ENCODE measurements around the gene C10orf143.

C10orf143 gene

DNA sequence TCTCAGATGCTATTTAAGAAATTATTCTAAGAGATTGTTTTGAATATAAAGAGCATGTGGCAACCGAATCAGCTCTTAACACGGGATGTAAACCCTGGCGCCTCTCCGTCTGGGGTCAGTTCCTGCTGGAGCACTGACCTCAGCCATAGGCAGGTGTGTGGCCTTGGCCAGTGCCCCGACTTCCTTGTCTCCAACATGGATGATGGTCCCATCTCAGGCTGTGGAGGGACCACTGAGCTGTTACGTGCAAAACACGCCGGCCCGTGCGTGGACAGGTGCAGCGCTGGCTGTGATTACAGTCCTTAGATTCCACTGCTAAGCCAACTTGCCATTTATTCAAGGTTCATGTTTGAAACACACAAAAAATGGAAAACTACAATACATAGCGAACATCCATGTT, 59.9 kb downstream of the C10orf143 start:
- no peak for DNase-seq

DNA sequence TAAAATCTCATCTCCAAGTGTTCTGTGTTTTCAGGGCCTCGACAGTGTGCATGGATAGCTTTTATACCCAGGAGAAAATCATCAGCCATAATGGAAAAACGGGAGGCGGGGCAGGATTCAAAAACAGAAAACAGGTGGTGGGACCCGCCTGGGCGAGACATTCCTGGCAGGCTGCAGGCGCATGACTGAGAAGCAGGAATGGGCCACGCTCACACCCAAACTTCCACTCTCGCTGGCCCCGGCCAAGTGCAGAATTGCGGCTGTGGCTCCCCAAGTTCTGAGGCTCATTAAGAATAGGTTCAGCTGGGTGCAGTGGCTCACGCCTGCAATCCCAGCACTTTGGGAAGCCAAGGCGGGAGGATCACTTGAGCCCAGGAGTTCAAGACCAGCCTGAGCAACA, 60.6 kb downstream of the C10orf143 start:
- DNase-seq: no peak

GRCh38 chr10:130049244-130049643, 61.4 kb downstream of the C10orf143 start:
- no peak for DNase-seq

- DNase-seq: no peak
Observed at GRCh38 chr10:130048081-130048480, 62.5 kb downstream of the C10orf143 start.

DNA sequence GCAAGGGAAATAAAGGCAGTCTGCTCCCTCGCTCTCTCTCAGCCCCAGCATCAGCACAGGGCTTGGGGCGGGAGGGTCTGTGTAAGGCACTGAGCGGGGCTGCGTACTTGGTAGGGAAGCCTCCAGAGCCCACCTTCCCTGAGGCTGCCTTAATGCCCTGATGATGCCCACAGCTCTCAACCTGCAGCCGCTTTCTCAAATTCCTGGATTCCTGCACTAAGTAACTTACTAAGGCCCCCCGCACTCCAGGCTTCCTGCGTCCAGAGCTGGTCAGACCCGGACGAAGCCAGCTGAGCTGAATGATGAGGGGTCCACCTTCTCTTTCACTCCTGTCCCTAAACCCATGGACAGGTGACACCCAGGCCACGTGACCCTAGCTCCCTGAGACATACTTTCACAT, 63.3 kb downstream of the C10orf143 start:
- no peak for DNase-seq

GRCh38 chr10:130046591-130046990, 64.0 kb downstream of the C10orf143 start:
- no peak for DNase-seq

- no peak for DNase-seq
Observed at GRCh38 chr10:130045801-130046321, 64.8 kb downstream of the C10orf143 start.

- DNase-seq: no peak
Observed at GRCh38 chr10:130045091-130045652, 65.5 kb downstream of the C10orf143 start.

DNA sequence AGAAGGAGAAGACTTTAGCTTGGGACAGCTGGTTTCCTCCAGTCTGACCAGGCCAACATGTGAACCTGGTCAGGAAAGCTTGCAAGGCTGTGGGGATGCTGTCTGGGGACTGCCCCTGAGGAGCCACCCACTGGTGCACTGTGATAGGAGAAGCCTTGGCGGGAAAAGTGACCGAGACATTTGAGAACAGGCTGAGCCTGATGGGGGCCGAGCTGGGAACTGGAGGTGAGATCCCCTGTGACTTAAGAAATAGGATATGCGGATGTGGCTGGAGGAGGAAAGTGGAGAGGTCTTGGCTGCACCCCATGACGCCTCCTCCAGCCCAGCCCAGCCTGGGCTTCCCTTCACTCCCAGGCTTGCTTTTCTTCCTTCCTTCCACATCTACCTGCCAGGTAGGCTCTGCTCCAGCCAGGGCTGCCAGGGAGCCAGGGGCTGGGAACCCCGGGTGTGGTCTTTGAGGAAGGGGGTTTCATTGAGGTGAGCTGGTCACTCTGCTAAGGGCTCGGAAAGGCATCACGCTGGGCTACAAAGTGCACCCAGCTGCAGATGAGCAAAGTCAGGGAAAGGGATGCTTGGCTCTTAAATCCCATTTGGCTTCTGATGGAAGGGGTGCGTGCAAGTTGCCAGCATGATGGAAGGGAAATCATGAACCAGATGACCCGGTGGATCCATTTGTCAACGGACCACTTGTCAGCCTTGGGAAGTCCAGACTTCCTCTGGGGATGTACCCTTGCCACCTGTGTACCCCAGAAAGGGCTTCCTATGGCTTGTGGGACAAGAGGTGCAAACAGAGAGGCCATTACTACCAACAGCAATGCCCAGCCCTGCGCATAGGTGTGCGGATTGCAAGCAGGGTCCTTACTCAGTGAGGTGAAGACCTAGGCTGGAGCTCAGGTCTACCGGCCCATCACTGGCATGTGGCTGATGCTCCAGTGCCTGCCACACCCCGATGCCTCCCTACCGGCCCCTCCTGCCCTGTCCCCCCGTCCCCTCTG, 66.3 kb downstream of the C10orf143 start:
- no peak for DNase-seq

- DNase-seq: no peak
Observed at GRCh38 chr10:130043491-130043890, 67.1 kb downstream of the C10orf143 start.

DNA sequence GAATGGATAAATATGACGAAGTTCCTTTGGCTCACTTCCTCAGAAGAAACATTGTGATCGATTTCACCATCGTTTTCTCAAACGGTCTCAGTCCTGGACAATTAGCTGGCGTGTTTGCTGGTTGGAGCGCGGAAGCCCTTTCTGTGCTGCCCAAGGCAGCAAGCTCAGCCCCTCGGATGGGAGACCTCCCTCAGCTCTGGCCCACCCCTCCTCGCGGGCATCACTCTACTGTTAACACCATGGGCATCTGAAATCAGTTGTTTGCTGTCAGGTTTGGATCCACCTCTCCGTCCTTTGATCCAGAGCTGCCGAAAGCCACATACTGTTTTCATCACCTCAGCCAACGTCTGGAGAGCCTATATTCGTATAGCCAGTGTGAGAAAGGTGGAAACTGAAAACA, 68.2 kb downstream of the C10orf143 start:
- no peak for DNase-seq

DNA sequence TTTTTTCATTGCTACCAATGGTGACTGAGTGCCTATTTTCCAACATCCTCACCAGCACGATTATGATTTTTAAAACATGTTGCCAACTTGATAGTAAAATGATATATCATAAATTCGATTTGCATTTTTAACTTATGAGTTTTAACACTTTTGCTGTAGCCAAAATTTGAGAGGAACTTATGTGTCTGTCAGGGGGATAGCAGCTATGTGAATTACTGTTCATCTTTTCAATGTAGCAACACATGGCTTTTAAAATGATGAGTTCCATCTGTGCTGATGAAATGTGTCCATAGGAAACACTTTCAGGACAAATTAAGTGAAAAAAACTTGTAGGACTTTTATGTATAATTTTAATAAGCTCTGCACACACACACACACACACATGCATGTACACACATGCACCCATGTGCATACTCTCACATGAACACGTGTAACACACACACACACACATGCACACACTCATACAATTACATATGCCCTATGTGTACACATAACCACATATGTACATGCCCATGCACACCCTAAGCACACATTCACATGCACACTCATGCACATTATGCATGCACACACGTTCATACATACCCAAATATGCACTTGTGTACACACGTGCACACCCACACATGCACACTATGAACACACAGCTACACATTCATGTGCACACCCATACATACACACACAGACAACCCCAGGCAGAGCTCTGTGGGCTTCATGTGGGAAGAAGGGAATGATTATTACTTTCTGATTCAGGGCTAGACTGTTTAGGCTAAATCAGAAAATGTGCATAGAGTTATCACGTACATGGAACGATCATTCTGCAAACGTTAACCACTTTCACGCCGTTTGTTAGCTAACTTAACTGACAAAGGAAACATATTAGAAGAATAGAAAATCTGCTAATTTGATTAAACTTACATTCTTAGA, 68.9 kb downstream of the C10orf143 start:
- no peak for DNase-seq

GRCh38 chr10:130040817-130041330, 69.8 kb downstream of the C10orf143 start:
- DNase-seq: no peak

GRCh38 chr10:130040351-130040750, 70.3 kb downstream of the C10orf143 start:
- DNase-seq: no peak

GRCh38 chr10:130039141-130039540, 71.5 kb downstream of the C10orf143 start:
- no peak for DNase-seq

DNA sequence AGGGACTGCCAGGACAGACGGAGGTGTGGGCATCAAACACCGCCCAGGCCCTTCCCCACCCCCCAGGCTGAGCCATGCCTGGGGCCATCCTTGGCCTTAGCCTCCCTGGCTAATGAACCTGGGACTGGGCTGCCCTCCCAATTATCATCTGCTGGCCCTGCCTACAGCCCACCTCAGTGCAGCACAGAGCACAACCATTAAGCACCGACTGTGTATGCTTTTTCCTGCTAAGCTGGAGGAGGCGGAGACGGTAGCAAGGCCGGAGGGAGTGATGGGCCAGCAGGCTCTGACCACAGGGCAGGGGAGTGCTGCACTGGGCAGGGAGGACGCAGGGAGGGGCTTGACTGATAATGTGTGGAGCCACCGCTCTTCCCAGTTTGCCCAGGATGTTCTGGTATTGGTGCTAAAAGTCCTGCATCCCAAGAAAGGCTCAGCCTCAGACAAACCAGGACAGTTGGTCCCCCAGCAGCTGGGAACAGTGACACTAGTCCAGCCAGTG, 72.0 kb downstream of the C10orf143 start:
- DNase-seq: no peak

GRCh38 chr10:130038019-130038555, 72.5 kb downstream of the C10orf143 start:
- no peak for DNase-seq

- DNase-seq: no peak
Observed at GRCh38 chr10:130037169-130037661, 73.4 kb downstream of the C10orf143 start.

GRCh38 chr10:130036296-130037065, 74.1 kb downstream of the C10orf143 start:
- DNase-seq: peak; percentile 7

DNA sequence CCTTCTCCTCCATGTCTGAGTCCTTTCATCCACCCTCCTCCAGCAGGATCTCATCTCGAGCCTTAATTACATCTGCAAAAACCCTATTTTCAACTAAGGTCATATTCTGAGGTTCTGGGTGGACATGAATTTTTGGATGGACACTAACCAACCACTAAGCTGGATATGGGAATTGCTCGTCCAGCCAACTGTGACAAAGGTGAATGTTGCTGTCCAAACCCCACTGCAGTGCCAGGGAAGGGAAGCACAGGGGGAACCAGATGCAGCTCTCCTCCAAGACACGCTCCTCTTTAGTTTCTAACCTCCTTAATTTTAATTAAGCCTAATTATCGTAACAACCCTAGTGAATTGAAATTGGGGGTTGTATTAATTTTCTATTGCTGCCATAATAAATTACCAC, 81.4 kb downstream of the C10orf143 start:
- DNase-seq: no peak

GRCh38 chr10:130028465-130028819, 82.2 kb downstream of the C10orf143 start:
- no peak for DNase-seq
